HL-60/S4 (cell line): ENCODE results near the gene TMEM217.

Experiments
- in situ Hi-C: fragments of 300-500 bp; cut with MboI; formaldehyde crosslinking; loops from 2 replicates; pipeline ENCODE4 v1.14.3; 2022; ENCODE audit warnings: low sequenced_read_pairs

TMEM217 gene

DNA sequence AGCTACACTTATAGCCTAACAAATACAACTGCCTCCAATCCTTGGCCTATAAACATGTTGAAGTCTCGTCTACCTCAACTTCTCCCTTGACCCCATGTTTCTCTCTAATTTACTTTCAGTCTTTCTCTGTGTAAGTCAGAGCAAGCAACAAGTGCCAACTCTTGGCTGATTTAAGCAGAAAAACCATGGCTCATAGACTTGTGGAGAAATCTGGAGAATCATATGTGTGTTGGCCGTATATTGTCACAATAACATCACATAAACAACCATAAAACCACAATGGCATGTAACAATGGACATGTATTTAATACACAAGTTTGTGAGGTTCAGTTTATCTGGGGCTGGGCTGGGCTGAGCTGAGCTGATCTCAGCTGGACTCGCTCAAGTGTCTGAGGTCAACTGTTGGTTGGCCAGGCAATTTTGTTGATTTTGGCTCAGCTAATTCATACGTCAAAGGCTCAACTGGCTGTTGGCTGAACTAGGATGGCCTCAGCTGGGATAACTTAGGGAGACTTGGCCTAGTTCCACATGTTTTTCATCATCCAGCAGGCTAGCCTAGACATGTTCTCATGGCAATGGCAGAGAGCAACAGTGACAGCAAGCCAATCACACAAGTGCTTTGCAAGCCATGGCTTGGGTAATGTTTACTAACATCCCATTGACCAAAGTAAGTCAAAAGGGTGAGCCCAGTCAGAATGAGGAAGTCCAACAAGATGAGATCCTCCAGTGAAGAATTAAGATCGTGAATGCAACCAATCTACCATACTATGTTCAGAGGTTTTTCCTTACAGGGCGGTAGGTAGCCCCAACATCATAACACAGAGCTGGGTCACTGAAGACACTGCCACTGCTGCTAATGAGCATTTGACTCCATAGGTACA is 13.3 kb downstream of the TMEM217 start:
- in situ Hi-C loops = no loop called here

DNA sequence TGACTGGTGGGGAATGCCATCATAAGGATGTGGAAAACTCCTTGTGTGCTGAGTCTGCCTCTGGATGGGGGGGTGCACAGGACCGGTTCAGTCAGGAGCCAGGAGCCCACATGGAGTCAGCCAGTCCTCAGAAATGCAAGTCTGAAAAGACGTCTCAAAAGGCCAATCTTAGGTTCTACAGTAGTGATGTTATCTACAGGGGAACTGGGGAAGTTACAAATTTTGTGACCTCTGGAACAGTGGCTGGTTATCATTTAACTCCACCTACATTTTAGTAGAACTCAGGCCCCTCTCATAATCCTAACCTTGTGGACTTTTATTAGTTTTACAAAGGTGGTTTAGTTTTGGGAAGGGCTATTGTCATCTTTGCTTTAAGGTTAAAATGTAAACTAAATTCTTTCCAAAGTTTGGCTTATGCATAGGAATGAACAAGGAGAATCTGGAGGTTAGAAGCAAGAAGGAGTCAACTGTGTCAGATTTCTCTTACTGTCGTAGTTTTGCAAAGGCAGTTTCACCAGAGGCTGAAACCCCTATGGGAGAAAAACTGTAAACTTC is 14.1 kb downstream of the TMEM217 start:
- in situ Hi-C loops = no loop called here

DNA sequence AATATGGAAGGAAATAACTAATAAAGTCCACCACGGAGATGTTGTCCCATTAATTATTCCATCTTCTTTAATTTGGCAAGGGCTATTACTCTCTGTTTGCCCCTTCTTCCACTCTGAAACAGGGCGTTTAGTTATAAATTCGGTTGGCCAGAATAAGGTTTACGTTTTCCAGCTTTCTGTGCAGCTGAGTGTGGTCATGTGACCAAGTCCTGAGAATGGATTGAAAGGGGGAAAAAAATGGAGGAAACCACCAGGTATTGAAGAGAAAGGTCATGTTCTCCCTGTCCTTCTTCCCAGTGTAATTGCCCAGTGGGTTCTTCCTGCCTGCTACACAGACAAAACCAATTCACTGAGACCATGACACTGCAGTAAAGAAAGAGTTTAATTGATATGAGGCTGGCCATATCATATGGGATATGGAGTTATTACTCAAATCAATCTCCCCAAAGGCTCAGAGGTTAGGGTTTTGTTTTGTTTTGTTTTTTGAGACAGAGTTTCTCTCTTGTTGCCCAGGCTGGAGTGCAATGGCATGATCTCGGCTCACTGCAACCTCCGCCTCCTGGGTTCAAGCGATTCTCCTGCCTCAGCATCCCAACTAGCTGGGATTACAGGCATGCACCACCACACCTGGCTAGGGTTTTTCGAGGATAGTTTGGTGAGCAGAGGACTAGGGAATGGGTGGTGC is 14.7 kb downstream of the TMEM217 start:
- in situ Hi-C loops = no loop called here

DNA sequence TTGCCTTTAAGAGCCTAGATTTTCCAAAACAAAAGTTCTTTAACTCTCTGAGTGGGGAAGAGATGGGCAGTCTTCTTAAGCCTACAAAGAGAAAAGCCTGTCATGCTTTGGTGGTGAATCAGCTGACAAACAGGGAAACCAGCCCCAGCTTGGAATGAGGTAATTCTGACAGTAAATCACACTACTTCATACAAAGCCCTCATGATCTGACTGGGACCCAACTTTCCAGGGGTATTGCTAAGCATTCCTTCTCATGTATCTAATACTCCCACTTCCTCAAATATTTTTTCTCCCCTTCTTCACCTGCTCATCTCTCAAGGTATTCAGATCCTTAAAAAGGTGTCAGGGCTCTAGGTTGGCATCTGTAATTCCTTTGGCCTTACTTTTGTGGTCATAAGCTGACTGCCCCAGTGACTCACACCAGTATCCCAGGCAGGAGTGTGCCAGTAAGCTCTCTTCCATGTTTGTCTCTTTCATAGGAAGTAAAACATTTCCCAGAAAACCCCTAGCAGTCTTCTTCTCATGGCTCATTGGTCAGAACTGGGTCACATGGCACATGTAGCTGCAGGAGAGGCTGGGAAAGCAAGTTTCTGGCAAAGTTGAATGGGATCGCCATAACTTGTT is 15.4 kb downstream of the TMEM217 start:
- in situ Hi-C loops = no loop called here

DNA sequence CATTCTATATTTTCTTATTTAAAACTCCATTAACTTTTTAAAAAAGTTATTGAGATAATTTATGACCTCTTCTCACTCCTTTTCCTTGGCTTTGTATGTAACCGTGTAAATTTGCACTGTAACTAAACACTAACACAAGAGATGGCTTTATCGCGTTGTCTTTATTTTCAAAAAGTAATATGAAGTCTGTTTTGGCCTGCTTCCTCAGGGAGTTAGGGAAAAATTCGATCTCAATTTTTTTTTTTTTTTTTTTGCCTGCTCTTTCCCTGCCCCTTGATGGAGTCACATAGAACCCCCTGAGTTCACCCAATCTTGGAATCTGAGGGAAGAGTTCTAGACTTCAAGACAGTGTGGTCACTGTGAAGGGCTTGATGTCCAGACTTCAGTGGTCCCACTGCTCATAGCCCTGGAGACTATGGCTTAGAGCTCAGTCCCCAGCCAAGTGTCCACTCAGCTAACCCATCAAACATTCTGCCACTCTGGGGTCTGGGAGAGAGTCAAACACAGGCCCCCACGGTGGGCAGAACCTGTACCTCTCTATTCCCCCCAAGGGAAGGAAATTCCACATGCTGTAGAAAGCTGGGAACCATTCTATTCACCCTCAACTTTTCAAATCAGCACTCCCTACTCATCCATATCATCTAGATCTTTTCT is 16.0 kb downstream of the TMEM217 start:
- in situ Hi-C loops = no loop called here

DNA sequence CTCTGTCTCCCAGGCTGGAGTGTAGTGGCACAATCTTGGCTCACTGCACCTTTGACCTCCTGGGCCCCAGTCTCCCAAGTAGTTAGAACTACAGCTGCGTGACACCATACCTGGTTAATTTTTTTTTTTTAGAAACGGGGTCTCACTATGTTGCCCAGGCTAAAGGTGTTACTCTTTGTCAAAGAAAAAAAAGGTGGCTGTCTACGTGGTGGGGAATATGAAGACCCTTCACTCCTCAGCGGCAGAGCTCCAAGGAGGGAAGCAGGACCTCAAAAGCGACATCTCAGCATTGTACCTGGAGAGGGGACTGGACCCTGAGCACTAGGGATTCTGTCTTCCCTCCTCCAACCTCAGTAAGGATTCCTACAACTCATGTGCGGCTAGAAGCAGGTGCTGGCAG is 16.8 kb downstream of the TMEM217 start:
- in situ Hi-C loops = no loop called here

DNA sequence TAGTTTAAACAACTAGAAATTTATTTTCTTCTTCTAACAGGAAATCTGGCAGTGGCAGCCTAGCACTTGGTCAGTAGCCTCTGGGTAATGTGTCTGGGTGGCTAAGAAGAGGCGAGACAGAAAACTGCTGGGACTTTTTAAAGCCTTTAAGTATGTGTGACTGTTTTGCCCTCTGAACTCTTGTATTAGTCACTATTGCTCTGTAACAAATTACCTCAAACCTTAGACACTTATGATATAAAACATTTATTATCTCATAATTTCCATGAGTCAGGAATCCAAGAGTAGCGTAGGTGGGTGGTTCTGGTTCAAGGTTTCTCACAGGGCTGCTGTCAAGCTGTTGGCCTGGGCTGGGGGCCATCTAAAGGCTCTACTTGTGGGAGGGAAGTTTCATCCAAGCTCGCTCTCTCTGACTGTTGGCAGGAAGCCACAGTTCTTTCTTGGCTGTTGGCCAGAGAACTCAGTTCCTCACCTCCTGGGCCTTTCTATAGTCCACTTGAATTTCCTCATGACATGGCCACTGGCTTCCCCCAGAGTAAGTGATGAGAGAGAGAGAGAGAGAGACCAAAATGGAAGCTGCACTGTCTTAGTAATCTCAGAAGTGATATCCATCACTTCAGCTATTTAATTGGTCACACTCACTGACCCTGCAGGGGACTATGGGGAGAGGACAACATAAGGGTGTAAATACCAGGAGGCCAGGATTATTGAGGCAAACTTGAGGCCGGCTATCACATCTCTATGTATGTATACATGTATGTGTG is 17.8 kb downstream of the TMEM217 start:
- in situ Hi-C loops = no loop called here

DNA sequence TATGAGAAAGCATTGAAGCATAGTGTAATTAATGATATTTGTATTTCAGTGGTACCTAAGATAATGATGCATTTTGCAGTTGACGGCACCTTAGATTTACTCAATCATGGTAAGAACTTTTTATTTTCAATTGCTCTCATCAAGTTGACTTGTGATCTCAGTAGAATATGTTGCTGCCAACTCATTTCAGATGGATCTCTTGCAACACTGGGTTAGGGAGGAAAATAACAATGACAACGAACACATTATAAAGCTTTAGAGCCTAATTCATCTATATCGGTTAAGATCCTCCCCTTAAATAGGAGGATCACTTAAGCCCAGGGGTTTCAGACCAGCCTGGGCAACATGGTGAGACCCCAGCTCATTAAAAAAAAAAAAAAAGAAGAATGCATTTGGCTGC is 18.4 kb downstream of the TMEM217 start:
- in situ Hi-C loops = no loop called here

DNA sequence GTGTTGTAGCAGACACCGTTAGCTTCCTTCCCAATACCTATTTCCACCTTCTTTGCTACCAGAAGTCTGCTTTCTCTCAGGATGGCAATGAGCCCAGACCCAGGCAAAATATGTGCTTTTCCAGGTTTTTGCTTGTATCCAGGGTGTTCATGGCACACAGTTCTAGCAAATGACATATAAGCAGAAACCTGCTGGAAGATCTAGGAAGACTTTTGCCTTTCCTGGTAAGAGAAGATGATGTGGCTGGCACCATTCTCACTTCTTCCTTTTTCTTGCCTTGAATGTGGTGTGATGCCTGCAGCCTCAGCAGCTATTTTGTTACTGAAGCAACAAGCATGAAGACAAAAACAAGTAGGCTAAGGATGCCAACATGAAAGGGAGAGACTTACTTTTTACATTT is 19.6 kb downstream of the TMEM217 start:
- in situ Hi-C loops = no loop called here

DNA sequence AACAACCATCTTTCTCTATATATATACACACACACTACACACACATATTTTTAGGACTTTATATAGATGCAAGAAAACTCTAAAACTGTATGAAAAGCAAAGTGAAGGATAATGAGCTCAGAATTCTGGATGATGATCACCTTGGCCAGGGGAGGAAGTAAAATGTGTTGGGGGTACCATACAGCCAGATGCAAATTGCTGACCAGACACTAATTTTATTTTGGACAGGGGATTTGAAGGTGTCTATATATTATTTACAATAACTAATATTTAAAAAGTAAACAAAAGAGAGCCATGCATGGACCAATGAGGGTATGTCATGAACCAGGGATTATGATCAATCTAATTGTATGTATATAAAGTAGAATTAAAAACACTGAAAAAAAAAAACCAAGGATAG is 20.2 kb downstream of the TMEM217 start:
- in situ Hi-C loops = no loop called here

DNA sequence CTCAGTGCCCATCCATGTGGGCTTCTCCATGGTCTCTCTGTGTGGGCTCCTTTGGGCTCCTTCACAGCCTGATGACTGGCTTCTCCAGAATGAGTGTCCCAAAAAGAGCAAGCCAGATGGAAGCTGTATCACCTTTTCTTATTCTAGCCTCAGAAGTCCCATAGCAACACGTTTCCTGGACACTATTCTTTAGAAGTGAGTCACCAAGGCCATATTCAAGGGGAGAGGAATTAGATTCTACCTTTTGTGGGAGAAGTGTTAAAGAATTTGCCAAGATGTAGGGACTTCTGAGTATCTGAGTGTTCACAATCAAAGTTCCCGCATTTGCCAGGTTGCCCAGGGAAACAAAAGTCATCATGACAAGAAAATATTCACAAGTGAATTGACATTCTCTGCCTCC is 21.0 kb downstream of the TMEM217 start:
- in situ Hi-C loops = no loop called here

DNA sequence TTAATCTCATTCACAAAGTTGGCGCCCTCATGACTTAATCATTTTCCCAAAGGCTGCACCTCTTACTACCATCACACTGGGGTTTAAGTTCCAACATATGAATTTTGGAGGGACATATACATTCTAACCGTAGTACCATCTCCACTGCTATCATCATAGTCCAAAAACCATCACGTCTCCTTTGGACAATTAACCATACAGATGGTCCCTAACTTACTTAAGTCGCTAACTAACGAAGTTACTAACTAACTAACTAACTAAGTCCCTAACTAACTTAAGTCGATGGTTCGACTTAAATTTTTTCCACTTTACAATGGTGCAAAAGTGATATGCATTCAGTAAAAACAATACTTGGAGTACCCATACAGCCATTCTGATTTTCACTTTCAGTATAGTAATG is 24.4 kb downstream of the TMEM217 start:
- in situ Hi-C loops = no loop called here

DNA sequence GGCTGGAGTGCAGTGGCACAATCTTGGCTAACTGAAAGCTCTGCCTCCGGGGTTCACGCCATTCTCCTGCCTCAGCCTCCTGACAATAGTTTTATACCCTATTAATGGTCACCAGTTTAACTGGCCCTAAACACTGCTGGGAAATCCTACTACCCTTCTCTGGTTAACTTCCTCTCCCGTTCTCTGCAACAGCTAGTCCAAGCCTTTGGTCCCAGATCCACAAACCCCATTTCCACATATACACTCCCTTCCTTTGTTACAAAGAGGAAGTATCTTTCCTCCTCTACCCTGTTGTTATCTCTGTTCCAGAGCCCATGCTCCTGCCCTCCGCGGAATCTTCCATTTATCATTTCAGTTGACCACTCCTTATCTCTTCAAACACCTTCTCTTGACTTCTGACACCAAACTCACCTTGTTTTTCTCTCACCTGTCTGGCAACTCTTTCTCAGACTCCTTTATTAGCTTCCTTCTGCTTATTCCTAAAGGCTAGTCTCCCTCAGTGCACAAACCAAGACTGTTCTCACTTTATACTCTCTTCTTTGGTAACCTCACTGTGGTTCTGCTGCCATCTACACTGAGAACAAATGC is 25.4 kb downstream of the TMEM217 start:
- in situ Hi-C loops = no loop called here

DNA sequence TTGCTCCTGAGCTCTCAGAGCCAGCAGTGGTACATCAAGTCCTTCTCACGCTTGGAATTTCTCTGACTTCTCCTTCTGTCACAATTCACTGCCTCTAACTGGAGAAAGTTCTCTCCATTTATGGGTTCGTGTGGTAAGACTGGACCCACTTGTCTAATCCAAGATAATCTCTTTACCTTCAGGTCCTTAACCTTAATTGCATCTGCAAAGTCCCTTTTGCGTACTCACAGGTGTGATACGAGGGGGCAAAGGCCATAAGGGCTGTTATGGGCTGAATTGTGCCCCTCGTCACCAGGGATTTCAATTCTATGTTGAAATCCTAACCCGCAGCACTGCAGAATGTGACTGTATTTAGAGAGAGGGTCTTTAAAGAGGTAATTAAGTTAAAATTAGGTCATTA is 27.8 kb downstream of the TMEM217 start:
- in situ Hi-C loops = no loop called here

DNA sequence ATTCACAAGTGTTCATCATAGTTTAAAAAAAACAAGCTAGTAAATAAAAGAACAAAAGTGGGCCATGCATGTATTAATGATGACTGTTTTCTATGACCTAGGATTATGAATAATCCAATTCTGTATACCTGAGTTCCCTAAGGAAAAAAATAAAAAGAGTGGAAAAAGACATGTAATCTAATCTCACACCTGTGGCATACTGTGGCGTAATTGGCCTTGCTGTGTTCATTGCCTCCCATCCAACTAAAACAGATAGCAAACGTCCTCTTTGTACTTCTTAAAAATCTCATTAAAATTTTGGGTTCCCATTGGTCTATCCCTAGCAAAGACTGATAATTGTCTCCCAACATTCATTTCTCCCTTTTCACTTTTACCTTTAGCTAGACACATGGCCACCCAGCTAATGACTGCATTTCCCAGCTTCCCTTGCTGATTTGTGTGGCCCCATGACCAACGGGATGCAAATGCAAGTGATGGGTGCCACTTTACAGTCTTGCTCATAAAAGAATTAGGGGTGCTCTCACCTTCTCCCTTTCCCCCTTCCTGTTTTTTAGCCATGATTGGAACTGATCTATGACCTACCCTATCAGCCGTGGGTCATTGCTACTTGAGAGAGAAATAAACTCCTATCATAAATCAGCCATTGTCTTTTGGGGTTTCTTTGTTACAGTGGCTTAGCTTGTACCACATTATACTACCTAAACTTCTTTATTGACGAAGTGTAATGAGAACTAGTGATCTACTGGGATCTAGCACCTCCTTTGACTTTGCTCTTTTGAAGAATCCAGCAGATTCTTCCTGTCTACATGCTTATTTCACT is 32.4 kb downstream of the TMEM217 start:
- in situ Hi-C loops = no loop called here

DNA sequence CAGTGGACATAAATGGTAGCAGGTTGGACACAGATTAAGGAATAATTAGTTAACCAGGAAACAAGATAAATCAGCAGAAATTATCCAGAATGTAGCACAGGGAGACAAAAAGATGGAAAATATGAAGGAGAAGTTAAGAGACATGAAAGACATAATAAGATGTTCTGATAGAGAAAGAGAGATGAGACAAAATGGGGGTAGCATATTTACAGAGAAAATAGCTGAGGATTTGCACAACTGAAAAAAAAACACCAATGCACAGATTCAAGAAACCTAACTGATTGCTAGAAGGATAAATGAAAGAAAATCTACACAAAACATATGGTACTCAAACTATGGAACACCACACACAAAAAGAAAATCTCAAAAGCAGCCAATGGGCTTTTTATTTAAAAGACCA is 35.0 kb downstream of the TMEM217 start:
- in situ Hi-C loops = loop anchor here (25.0 kb wide), 1 partner anchor 611 kb away; no protein-coding TSS in a partner anchor

DNA sequence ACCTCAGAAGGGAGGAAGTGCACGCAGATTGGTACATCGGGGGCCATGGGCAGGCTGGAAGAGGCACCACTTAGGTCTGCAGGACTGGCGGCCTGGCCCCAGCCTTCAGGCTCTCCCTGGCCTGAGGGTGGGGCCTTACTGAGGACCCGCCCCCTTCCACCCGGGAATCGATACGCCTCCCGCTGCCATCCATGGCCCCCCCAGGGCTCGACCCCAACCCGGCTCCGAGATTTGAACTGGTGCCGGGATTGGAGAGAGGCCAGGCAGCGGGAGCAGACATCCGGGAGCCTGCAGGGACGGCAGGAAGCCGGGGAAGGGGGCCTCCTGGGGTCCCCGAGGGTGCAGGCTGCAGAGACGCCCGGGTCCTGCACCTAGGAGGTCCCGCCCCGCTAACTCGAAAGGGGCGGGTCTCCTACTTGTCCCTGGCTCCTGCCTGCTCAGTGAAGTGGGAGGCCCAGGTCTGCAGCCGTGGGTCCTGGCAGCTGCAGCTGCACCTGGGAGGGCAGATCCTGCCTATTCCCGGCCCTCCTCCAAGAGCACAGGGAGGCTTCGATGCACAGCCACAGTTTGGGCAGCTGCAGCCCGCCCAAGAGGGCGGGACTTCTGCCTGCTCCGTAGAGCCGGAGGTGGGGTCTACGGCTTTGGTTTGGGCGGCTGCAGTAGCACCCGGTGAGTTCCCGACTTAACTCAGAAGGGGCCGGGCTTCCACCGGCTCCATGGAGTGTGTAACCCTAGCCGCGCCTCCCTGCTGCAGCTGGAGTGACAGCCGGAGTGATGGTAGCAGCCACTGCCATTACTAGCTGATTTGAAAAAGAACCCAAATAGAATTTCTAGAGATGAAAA is 35.6 kb downstream of the TMEM217 start:
- in situ Hi-C loops = loop anchor here (25.0 kb wide), 1 partner anchor 610 kb away; no protein-coding TSS in a partner anchor

DNA sequence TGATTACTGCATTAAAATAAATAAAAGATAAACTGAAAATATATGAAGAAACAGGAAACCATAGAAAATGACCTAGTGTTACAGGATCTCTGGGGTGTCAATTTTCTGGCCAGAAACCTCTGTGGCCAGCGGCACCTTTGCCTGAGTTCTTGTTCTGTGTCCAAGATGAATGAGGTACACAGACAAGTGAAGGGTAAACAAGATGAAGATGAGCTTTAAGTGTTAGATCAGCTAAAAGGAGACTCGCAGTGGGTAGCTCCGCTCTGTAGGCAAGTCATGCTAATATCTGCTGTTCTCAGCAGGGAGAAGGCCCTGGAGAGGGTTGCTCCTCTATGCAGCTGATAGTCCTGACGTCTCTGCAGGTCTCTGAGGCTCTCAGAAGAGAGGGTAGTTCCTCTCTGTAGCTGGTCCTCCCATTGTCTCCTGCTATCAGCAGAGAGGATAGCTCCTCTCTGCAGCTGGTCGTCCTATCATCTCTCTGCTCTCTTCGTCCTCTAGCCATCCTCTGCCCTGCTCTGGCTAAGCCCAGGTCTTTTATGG is 36.3 kb downstream of the TMEM217 start:
- in situ Hi-C loops = loop anchor here (25.0 kb wide), 1 partner anchor 609 kb away; no protein-coding TSS in a partner anchor
